ENCODE results near the gene CCNT1.
A peak's percentile ranks its signal among the peaks of the same experiment; 100 is the strongest.
"Not testable (repeated sequence)": the region's sequence is repeated elsewhere in the genome, so short reads cannot be mapped to it uniquely, and the experiment has no call there.

The CCNT1 gene

GRCh38 chr12:48716493-48717251 is at the start of gene CCNT1:
Gene CCNT1 (minus strand): TSS chr12:48716707. CDS start chr12:48716675, 32 bp downstream.
- peak; percentile 95 to 97 for DNase-seq (ENCODE audit: extremely low read depth in 1 of 2, low read depth in 1 of 2)

DNA sequence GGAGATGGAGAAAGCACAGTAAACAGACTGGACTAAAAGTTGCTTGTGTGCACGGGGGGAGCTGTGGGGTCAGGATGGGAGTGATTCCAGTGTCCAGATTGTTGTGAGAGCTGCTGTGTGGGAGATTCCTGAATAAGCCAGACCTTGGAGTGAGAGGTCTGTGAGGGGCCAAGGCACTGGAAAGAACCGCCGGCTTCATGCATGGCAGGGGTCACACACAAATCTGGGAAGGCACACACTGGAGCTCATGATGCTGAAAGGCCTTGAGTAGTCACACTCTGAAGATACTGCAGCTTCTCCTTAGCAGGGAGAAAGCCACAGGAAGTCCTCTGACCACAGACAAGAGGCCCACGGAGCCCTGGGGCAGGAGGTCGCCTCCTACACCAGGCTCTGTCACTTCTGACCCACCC is 49.3 kb upstream of the CCNT1 start:
- no peak for DNase-seq (ENCODE audit: extremely low read depth in 1 of 2, low read depth in 1 of 2)

GRCh38 chr12:48764521-48764920 is 48.0 kb upstream of the CCNT1 start:
- no peak for DNase-seq (ENCODE audit: extremely low read depth in 1 of 2, low read depth in 1 of 2)

GRCh38 chr12:48758737-48759136 is 42.2 kb upstream of the CCNT1 start:
- no peak for DNase-seq (ENCODE audit: extremely low read depth in 1 of 2, low read depth in 1 of 2)

GRCh38 chr12:48758186-48758585 is 41.7 kb upstream of the CCNT1 start:
- no peak for DNase-seq (ENCODE audit: extremely low read depth in 1 of 2, low read depth in 1 of 2)

- DNase-seq (ENCODE audit: extremely low read depth in 1 of 2, low read depth in 1 of 2) = no peak
Measured at GRCh38 chr12:48750769-48751356, 34.4 kb upstream of the CCNT1 start.

GRCh38 chr12:48750215-48750614 is 33.7 kb upstream of the CCNT1 start:
- no peak for DNase-seq (ENCODE audit: extremely low read depth in 1 of 2, low read depth in 1 of 2)

DNA sequence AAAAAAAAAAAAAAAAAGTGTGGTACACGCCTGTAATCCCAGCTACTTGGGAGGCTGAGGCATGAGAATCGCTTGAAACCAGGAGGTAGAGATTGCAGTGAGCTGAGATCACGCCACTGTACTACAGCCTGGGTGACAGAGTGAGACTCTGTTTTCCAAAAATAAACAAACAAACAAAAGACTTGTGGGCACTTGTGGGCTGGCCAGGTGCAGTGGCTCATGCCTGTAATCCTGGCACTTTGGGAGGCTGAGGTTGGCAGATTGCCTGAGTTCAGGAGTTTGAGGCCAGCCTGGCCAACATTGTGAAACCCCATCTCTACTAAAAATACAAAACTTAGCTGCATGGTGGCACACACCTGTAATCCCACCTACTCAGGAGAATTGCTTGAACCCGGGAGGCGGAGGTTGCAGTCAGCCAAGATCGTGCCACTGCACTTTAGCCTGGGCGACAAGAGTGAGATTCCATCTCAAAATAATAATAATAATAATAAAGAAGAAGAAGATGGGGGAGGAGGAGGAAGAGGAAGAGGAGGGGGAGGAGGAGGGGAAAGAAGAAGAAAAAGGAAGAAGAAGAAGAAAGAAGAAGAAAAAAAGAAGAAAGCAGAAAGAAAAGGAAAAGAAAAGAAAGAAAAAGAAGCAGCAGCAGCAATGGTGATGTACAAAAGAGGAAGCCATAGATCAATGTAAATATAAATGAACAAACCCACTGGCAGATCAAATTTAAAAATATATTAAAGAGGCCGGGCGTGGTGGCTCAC is 27.9 kb upstream of the CCNT1 start:
- no peak for DNase-seq (ENCODE audit: extremely low read depth in 1 of 2, low read depth in 1 of 2)

- DNase-seq (ENCODE audit: extremely low read depth in 1 of 2, low read depth in 1 of 2) = no peak
Measured at GRCh38 chr12:48739618-48740269, 23.2 kb upstream of the CCNT1 start.

GRCh38 chr12:48736456-48736855 is 19.9 kb upstream of the CCNT1 start:
- no peak for DNase-seq (ENCODE audit: extremely low read depth in 1 of 2, low read depth in 1 of 2)

DNA sequence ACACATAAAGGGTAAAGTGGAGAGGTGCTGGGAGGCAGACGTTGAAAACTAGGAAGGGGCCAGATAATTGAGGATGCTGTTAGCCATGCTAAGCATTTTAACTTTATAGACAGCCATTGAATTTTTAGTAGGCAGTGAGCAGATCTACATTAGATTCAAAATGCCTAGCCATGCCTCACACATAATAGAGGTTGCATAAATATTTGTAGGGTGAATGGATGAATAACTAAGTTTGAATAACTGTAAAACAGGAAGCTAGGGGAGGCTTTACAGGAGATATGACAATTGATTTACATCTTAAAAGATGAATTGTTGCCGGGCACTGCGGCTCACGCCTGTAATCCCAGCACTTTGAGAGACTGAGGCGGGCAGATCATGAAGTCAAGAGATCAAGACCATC is 12.3 kb upstream of the CCNT1 start:
- no peak for DNase-seq (ENCODE audit: extremely low read depth in 1 of 2, low read depth in 1 of 2)

DNA sequence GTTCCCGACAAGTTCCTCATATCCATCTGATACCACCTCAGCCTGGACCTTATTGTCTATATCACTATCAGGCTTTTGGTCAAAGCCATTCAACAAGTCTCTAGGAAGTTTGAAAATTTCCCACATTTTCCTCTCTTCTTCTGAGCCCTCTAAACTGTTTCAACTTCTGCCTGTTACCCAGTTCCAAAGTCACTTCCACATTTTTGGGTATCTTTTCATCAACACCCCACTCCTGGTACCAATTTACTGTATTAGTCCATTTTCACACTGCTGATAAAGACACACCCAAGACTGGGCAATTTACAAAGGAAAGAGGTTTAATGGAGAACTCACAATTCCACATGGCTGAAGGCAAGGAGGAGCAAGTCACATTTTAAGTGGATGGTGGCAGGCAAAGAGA is 4.2 kb upstream of the CCNT1 start:
- not testable (repeated sequence) for DNase-seq (ENCODE audit: extremely low read depth in 1 of 2, low read depth in 1 of 2)

- not testable (repeated sequence) for DNase-seq (ENCODE audit: extremely low read depth in 1 of 2, low read depth in 1 of 2)
Measured at GRCh38 chr12:48720171-48720570, 3.7 kb upstream of the CCNT1 start.

DNA sequence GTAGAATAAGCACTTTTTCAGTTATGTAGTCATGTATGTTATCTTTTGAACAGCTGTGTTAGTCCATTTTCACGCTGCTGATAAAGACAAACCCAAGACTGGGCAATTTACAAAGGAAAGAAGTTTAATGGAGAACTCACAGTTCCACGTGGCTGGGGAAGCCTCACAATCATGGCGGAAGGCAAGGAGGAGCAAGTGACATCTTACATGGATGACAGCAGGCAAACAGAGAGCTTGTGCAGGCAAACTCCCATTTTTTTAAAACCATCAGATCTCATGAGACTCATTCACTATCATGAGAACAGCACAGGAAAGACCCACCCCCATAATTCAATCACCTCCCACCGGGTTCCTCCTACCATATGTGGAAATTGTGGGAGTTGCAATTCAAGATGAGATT is 2.5 kb upstream of the CCNT1 start:
- DNase-seq (ENCODE audit: extremely low read depth in 1 of 2, low read depth in 1 of 2) = not testable (repeated sequence)

- no peak for DNase-seq (ENCODE audit: extremely low read depth in 1 of 2, low read depth in 1 of 2)
Measured at GRCh38 chr12:48717252-48717695, 767 bp upstream of the CCNT1 start.

- DNase-seq (ENCODE audit: extremely low read depth in 1 of 2, low read depth in 1 of 2) = no peak
Measured at GRCh38 chr12:48716168-48716492, 377 bp downstream of the CCNT1 start.

- no peak for DNase-seq (ENCODE audit: extremely low read depth in 1 of 2, low read depth in 1 of 2)
Measured at GRCh38 chr12:48712209-48712608, 4.3 kb downstream of the CCNT1 start.

DNA sequence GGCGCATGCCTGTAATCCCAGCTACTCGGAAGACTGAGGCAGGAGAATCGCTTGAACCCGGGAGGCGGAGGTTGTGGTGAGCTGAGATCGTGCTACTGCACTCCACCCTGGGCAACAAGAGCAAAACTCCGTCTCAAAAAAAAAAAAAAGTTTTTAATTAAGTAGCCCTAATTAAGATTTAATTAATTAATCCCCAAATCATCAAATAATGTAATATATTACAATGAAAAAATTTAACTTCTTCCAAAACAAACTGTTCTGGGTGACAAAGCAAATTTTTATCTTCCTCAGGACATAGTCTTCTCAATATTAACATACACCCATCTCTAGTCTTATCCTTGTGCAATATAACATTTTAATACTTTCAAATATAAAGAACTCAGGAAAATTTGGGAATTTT is 17.7 kb downstream of the CCNT1 start:
- DNase-seq (ENCODE audit: extremely low read depth in 1 of 2, low read depth in 1 of 2) = not testable (repeated sequence)

DNA sequence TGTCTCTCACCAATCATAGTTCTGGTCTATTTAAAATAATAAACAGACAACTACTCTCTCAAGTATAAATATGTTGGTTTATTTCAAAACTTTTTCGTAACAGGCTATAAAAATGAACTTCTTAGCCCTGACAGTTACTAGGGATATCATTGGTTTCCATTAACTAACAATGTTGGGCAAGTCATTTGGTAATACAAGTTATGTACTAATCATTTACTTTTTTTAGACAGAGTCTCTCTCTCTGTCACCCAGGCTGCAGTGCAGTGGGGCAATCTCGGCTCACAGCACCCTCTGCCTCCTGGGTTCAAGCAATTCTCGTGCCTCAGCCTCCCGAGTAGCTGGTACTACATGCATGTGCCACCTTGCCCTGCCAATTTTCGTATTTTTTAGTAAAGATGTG is 19.9 kb downstream of the CCNT1 start:
- DNase-seq (ENCODE audit: extremely low read depth in 1 of 2, low read depth in 1 of 2) = no peak

GRCh38 chr12:48695859-48696258 is 20.6 kb downstream of the CCNT1 start:
- no peak for DNase-seq (ENCODE audit: extremely low read depth in 1 of 2, low read depth in 1 of 2)

GRCh38 chr12:48694038-48694437 is 22.5 kb downstream of the CCNT1 start:
- no peak for DNase-seq (ENCODE audit: extremely low read depth in 1 of 2, low read depth in 1 of 2)

All from activated CD8-positive, alpha-beta memory T cell treated with anti-CD3 and anti-CD28 coated beads for 1 hour (primary cell).